HepG2 (cell line): ENCODE data around the gene SLC12A1. TPM values are rescaled to one million over a fixed set of nuclear protein-coding genes. Genes with fewer than 3 reads are reported as not detected.

Source experiments
- ATAC-seq: fragments of 200-7000 bp; cut with Tn5 transposase; 3 replicates; pipeline ENCODE4 v1.9.1; 2020; ENCODE audit warnings: mild to moderate bottlenecking, moderate library complexity
- BruUV-seq: library from RNA; stranded (reverse); fragments of 400-500 nt; replicated peaks from 2 replicates; lab custom pipeline; 2021; lab: Mats Ljungman, UMichigan
- CTCF ChIA-PET: fragments of 300-600 bp; formaldehyde crosslinking; extraction: SDS; loops from one replicate; lab custom pipeline; 2021; ENCODE audit warnings: low total read pairs, inconsistent platforms, low intra/inter-chr PET ratio; lab: Yijun Ruan, JAX
- POLR2A ChIA-PET: fragments of 350-600 bp; sonication (Branson Sonifier 250); formaldehyde crosslinking; loops from one replicate; lab custom pipeline; 2020; ENCODE audit warnings: antibody characterized with exemption, inconsistent platforms; lab: Yijun Ruan, JAX
- DNase-seq: peaks from one replicate; pipeline ENCODE4 v3.0.0-alpha.2; 2015; ENCODE audit warnings: low spot score
- FAIRE-seq: peaks from 3 replicates; lab custom pipeline; 2011; peaks lifted over from hg19 to GRCh38; lab: Jason Lieb, UNC
- H2AFZ ChIP-seq: one replicate; pipeline ENCODE4 v1.6.1; 2011; ENCODE audit warnings: low read length, inconsistent platforms
- H3K27ac ChIP-seq: fragments of 300-600 bp; 3 replicates; pipeline ENCODE4 v1.8.0; 2011; ENCODE audit warnings: mixed run types, mild to moderate bottlenecking, mixed read lengths, low read length, inconsistent platforms; ENCODE audit not compliant: insufficient read depth; ENCODE audit errors: extremely low read length
- H3K27me3 ChIP-seq, 2 experiments: fragments of 200-600 bp in 1 of 2; 2 replicates in 1 of 2; 3 replicates in 1 of 2; pipeline versions ENCODE4 v1.6.0 to v1.8.0; 2011; ENCODE audit warnings: low read length in 2 of 2, mild to moderate bottlenecking in 2 of 2, moderate library complexity in 2 of 2, inconsistent platforms in 1 of 2; ENCODE audit not compliant: insufficient read depth in 2 of 2, control insufficient read depth in 1 of 2
- H3K36me3 ChIP-seq, 2 experiments: fragments of 200-600 bp in 1 of 2; replicated peaks in 1 of 2; 2 replicates in 1 of 2; 3 replicates in 1 of 2; pipeline versions ENCODE4 v1.5.1 to v1.8.0; 2011; ENCODE audit warnings: low read length in 2 of 2, inconsistent platforms in 1 of 2; ENCODE audit not compliant: insufficient read depth in 2 of 2, control insufficient read depth in 1 of 2
- H3K4me1 ChIP-seq: 2 replicates; pipeline ENCODE4 v1.5.1; 2012; ENCODE audit warnings: low read length, inconsistent platforms; ENCODE audit not compliant: insufficient read depth
- H3K4me2 ChIP-seq: 2 replicates; pipeline ENCODE4 v1.6.0; 2011; ENCODE audit warnings: low read depth, low read length, inconsistent platforms
- H3K4me3 ChIP-seq, 3 experiments: fragments of 200-600 bp in 1 of 3; sonication (generic), shearing (Covaris generic) in 1 of 3; replicated peaks in 1 of 3; 2 replicates each; pipeline ENCODE4 v1.5.1; 2011 to 2016; ENCODE audit warnings: low read length in 3 of 3, inconsistent platforms in 2 of 3, low read depth in 2 of 3, mild to moderate bottlenecking in 2 of 3, control low read depth in 1 of 3, mixed read lengths in 1 of 3; ENCODE audit not compliant: insufficient read depth in 1 of 3
- H3K79me2 ChIP-seq: one replicate; pipeline ENCODE4 v1.6.1; 2011; ENCODE audit warnings: low read length, inconsistent platforms; ENCODE audit not compliant: insufficient read depth
- H3K9ac ChIP-seq: 2 replicates; pipeline ENCODE4 v1.6.0; 2011; ENCODE audit warnings: mild to moderate bottlenecking, low read depth, low read length, inconsistent platforms; ENCODE audit not compliant: insufficient read depth
- H3K9me3 ChIP-seq: 2 replicates; pipeline ENCODE4 v1.5.1; 2012; ENCODE audit warnings: mild to moderate bottlenecking, low read length
- H4K20me1 ChIP-seq: 2 replicates; pipeline ENCODE4 v1.6.0; 2011; ENCODE audit warnings: inconsistent platforms, mild to moderate bottlenecking, low read length, moderate library complexity; ENCODE audit not compliant: insufficient read depth
- CBX2 ChIP-seq, 2 experiments: fragments of 200-600 bp in 1 of 2; sonication (generic); formaldehyde crosslinking in 1 of 2; IDR thresholded peaks; 2 replicates each; pipeline versions ENCODE4 v1.7.0 to v1.8.1; 2018 to 2022; ENCODE audit warnings: low read depth in 2 of 2, low read length in 1 of 2, mild to moderate bottlenecking in 1 of 2, missing genetic modification reagents in 1 of 2
- FOSL2 ChIP-seq: sonication (generic); formaldehyde crosslinking; IDR thresholded peaks from 2 replicates; pipeline ENCODE4 v1.4.0; 2020; ENCODE audit warnings: missing genetic modification reagents
- GABPB1 ChIP-seq: IDR thresholded peaks from 2 replicates; pipeline ENCODE4 v1.6.1; 2016; ENCODE audit warnings: mild to moderate bottlenecking, missing genetic modification reagents, moderate library complexity, missing compliant biosample characterization
- HOXA7 ChIP-seq: sonication (generic); formaldehyde crosslinking; IDR thresholded peaks from 2 replicates; pipeline ENCODE4 v1.8.1; 2022; ENCODE audit warnings: mild to moderate bottlenecking, missing genetic modification reagents, moderate library complexity
- IKZF4 ChIP-seq: sonication (generic); formaldehyde crosslinking; IDR thresholded peaks from 2 replicates; pipeline ENCODE4 v1.5.1; 2020; ENCODE audit warnings: borderline replicate concordance, mild to moderate bottlenecking, low read depth, missing genetic modification reagents; ENCODE audit errors: not compliant biosample characterization
- KAT7 ChIP-seq: IDR thresholded peaks from 2 replicates; pipeline ENCODE4 v1.6.1; 2018; ENCODE audit warnings: borderline replicate concordance, missing compliant biosample characterization
- KDM5B ChIP-seq: sonication (generic); formaldehyde crosslinking; IDR thresholded peaks from 2 replicates; pipeline ENCODE4 v1.4.0; 2020; ENCODE audit warnings: missing genetic modification reagents, mild to moderate bottlenecking, borderline replicate concordance
- PAX8 ChIP-seq: sonication (generic); formaldehyde crosslinking; IDR thresholded peaks from 2 replicates; pipeline ENCODE4 v1.8.0; 2022; ENCODE audit warnings: mild to moderate bottlenecking, missing genetic modification reagents, borderline replicate concordance
- PCBP2 ChIP-seq: fragments of 200-400 bp; formaldehyde crosslinking; optimal IDR thresholded peaks from 2 replicates; pipeline ENCODE3; 2018; ENCODE audit warnings: low read length, low read depth; ENCODE audit not compliant: poor library complexity, severe bottlenecking
- RARA ChIP-seq: IDR thresholded peaks from 2 replicates; pipeline ENCODE4 v1.6.1; 2016; ENCODE audit warnings: missing genetic modification reagents, missing compliant biosample characterization
- SMC3 ChIP-seq: IDR thresholded peaks from 2 replicates; pipeline ENCODE4 v1.6.1; 2011; ENCODE audit warnings: low read length, improper control_type of control experiment
- WIZ ChIP-seq: sonication (generic); formaldehyde crosslinking; IDR thresholded peaks from 2 replicates; pipeline ENCODE4 v1.5.1; 2020; ENCODE audit warnings: mild to moderate bottlenecking, missing genetic modification reagents
- ZBTB7A ChIP-seq: sonication (generic); formaldehyde crosslinking; IDR thresholded peaks from 2 replicates; pipeline ENCODE4 v1.8.0; 2022; ENCODE audit warnings: mild to moderate bottlenecking, missing genetic modification reagents
- ZNF17 ChIP-seq: sonication (generic); formaldehyde crosslinking; IDR thresholded peaks from 2 replicates; pipeline ENCODE4 v1.5.0; 2020; ENCODE audit warnings: mild to moderate bottlenecking, missing genetic modification reagents
- WGBS: methylation state at CpG from one replicate; pipeline ENCODE4 v1.1.6; 2017; ENCODE audit warnings: low lambda C conversion rate; 5-methylcytosine and 5-hydroxymethylcytosine counted together
- in situ Hi-C: cut with HindIII; loops from 2 replicates; pipeline ENCODE4 v1.10.0; 2017; ENCODE audit warnings: low pct_unique_long_range_greater_than_20kb; ENCODE audit not compliant: extremely low pct_ligation_motif_present
- intact Hi-C: fragments of 100-400 bp; cut with micrococcal nuclease; formaldehyde crosslinking; loops from one replicate; pipeline ENCODE4 v1.10.0; 2022; ENCODE audit not compliant: unreplicated experiment
- polyA plus RNA-seq, 8 experiments: library from polyadenylated mRNA; depleted of rRNA in 3 of 8; stranded (reverse) in 7 of 8; unstranded in 1 of 8; fragments of >200 nt; fragmentation: Illumina TruSeq in 4 of 8; extraction: Trizol in 4 of 8; gene quantifications; 2 replicates each; pipeline versions ENCODE4 v1.2.1 to v1.2.3, GENCODE V29; 2011 to 2016; ENCODE audit warnings: low read depth in 4 of 8, missing spikeins in 1 of 8, mixed read lengths in 1 of 8; ENCODE audit not compliant: insufficient read depth in 1 of 8
- total RNA-seq, 5 experiments: library from RNA; depleted of rRNA; stranded (reverse); fragments of >200 nt; fragmentation: Illumina TruSeq; extraction: Trizol; gene quantifications; 2 replicates each; pipeline ENCODE4 v1.2.3, GENCODE V29; 2016; ENCODE audit warnings: low read depth in 1 of 5
- TF ChIP-seq, protein P1 (sequence below): sonication (generic); formaldehyde crosslinking; IDR thresholded peaks from 2 replicates; pipeline ENCODE4 v1.4.0; 2020; ENCODE audit warnings: missing genetic modification reagents
- TF ChIP-seq, protein P2 (sequence below): sonication (generic); formaldehyde crosslinking; IDR thresholded peaks from 2 replicates; pipeline ENCODE4 v1.4.0; 2020; ENCODE audit warnings: mild to moderate bottlenecking, missing genetic modification reagents

SLC12A1 gene
- total and polyA plus RNA-seq, 2 of the 13 experiments (the other 11 are each of a cell fraction or from before 2014, with no cell fraction given), result not detected

- TF ChIP-seq CBX2 (IDR thresholded peaks at IDR 0.05; ENCODE audit: low read depth, low read length) (no peak), CBX2 (CRISPR knock-in tag; IDR thresholded peaks at IDR 0.05; ENCODE audit: low read depth) (no peak), IKZF4 (CRISPR knock-in tag) (no peak), SMC3 (no peak), FOSL2 (CRISPR knock-in tag) (no peak), KAT7 (CRISPR knock-in tag) (no peak), WIZ (CRISPR knock-in tag) (no peak), RARA (CRISPR knock-in tag) (no peak), ZNF17 (CRISPR knock-in tag) (no peak)
Measured at GRCh38 chr15:48253172-48253571, 47.1 kb downstream of the SLC12A1 start (continued).

- no peak for FAIRE-seq
- H3K9me3 ChIP-seq, result no peaks in the 10 kb centered on the region
- no peak overlapping the region for H2AFZ ChIP-seq
- no peak overlapping the region for H3K27ac ChIP-seq
- TF ChIP-seq HOXA7 (CRISPR knock-in tag) (no peak), ZBTB7A (CRISPR knock-in tag) (no peak), PCBP2 (no peak), PAX8 (no peak), GABPB1 (no peak), KDM5B (CRISPR knock-in tag) (no peak)
- TF ChIP-seq, protein P1, sequence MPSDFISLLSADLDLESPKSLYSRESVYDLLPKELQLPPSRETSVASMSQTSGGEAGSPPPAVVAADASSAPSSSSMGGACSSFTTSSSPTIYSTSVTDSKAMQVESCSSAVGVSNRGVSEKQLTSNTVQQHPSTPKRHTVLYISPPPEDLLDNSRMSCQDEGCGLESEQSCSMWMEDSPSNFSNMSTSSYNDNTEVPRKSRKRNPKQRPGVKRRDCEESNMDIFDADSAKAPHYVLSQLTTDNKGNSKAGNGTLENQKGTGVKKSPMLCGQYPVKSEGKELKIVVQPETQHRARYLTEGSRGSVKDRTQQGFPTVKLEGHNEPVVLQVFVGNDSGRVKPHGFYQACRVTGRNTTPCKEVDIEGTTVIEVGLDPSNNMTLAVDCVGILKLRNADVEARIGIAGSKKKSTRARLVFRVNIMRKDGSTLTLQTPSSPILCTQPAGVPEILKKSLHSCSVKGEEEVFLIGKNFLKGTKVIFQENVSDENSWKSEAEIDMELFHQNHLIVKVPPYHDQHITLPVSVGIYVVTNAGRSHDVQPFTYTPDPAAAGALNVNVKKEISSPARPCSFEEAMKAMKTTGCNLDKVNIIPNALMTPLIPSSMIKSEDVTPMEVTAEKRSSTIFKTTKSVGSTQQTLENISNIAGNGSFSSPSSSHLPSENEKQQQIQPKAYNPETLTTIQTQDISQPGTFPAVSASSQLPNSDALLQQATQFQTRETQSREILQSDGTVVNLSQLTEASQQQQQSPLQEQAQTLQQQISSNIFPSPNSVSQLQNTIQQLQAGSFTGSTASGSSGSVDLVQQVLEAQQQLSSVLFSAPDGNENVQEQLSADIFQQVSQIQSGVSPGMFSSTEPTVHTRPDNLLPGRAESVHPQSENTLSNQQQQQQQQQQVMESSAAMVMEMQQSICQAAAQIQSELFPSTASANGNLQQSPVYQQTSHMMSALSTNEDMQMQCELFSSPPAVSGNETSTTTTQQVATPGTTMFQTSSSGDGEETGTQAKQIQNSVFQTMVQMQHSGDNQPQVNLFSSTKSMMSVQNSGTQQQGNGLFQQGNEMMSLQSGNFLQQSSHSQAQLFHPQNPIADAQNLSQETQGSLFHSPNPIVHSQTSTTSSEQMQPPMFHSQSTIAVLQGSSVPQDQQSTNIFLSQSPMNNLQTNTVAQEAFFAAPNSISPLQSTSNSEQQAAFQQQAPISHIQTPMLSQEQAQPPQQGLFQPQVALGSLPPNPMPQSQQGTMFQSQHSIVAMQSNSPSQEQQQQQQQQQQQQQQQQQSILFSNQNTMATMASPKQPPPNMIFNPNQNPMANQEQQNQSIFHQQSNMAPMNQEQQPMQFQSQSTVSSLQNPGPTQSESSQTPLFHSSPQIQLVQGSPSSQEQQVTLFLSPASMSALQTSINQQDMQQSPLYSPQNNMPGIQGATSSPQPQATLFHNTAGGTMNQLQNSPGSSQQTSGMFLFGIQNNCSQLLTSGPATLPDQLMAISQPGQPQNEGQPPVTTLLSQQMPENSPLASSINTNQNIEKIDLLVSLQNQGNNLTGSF (CRISPR knock-in tag), result no peak
- TF ChIP-seq, protein P2, sequence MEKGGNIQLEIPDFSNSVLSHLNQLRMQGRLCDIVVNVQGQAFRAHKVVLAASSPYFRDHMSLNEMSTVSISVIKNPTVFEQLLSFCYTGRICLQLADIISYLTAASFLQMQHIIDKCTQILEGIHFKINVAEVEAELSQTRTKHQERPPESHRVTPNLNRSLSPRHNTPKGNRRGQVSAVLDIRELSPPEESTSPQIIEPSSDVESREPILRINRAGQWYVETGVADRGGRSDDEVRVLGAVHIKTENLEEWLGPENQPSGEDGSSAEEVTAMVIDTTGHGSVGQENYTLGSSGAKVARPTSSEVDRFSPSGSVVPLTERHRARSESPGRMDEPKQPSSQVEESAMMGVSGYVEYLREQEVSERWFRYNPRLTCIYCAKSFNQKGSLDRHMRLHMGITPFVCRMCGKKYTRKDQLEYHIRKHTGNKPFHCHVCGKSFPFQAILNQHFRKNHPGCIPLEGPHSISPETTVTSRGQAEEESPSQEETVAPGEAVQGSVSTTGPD (CRISPR knock-in tag), result no peak
- TF ChIP-seq, all 625 proteins: peak for 0
- in situ Hi-C loops (no loop called here), intact Hi-C loops (no loop called here)
- Histone ChIP-seq H3K36me3 (no peaks in the 10 kb centered on the region), H3K79me2 (no peaks in the 10 kb centered on the region), H3K9ac (no peak overlapping the region), H3K4me3 (no peak overlapping the region), H4K20me1 (no peaks in the 10 kb centered on the region), H3K4me1 (no peaks in the 10 kb centered on the region), H3K27me3 (peaks cover 0 to 7% of the 10 kb centered on the region in 2 experiments; a peak in 1 of 5 replicates), H3K4me2 (no peak overlapping the region)
- DNase-seq, result no peak
- POLR2A ChIA-PET, result no interaction called here
- ATAC-seq, result no peak
- no TSS peak for BruUV-seq
- CTCF ChIA-PET, result no interaction called here
- 0% methylated on average over 1 of the region's 1 CpG for WGBS
Measured at GRCh38 chr15:48265135-48265534, 59.0 kb downstream of the SLC12A1 start.
